Activated CD8-positive, alpha-beta T cell treated with anti-CD3 and anti-CD28 coated beads, Interleukin-2, amount 10 ng/mL, durations not matched to agents 7 days and 5 days (primary cell): Measurements from ENCODE around the gene TNFRSF9. TPM values are rescaled to one million over a fixed set of nuclear protein-coding genes. Genes with fewer than 3 reads are reported as not detected.
A peak's percentile ranks its signal among the peaks of the same experiment; 100 is the strongest.

Source experiments
- ATAC-seq: fragments of 150-1000 bp; cut with Tn5 transposase; one replicate; pipeline ENCODE4 v1.10.0; 2021; ENCODE audit warnings: moderate library complexity
- CTCF ChIA-PET: fragments of 350-600 bp; sonication (Branson Sonifier 250); formaldehyde crosslinking; loops from one replicate; lab custom pipeline; 2021; ENCODE audit warnings: antibody characterized with exemption; lab: Charles Lee
- POLR2A ChIA-PET: fragments of 350-600 bp; sonication (Branson Sonifier 250); formaldehyde crosslinking; loops from one replicate; lab custom pipeline; 2021; ENCODE audit warnings: antibody characterized with exemption; lab: Charles Lee
- DNase-seq: peaks from one replicate; pipeline ENCODE4 v3.0.0-alpha.2; 2020
- H3K27ac Mint-ChIP-seq: one replicate; pipeline ENCODE4 v1.8.0; 2021; ENCODE audit warnings: mild to moderate bottlenecking, mixed read lengths
- H3K27me3 Mint-ChIP-seq: one replicate; pipeline ENCODE4 v1.8.0; 2021; ENCODE audit warnings: low read depth, mixed read lengths
- H3K36me3 Mint-ChIP-seq: one replicate; pipeline ENCODE4 v1.8.0; 2021; ENCODE audit warnings: low read depth, mixed read lengths
- H3K4me1 Mint-ChIP-seq: one replicate; pipeline ENCODE4 v1.8.0; 2021; ENCODE audit warnings: low read depth, mixed read lengths
- H3K4me3 Mint-ChIP-seq: one replicate; pipeline ENCODE4 v1.8.0; 2021; ENCODE audit warnings: mild to moderate bottlenecking, mixed read lengths
- H3K9me3 Mint-ChIP-seq: one replicate; pipeline ENCODE4 v1.8.0; 2022; ENCODE audit warnings: mixed read lengths; ENCODE audit not compliant: insufficient read depth
- total RNA-seq, 2 experiments: library from RNA; stranded (reverse); gene quantifications; one replicate each; pipeline ENCODE4 v1.2.3, GENCODE V29; 2021

TNFRSF9 gene
- total RNA-seq = 1 to 10 TPM in 1 of 2 experiments, under 1 TPM in 1; 0.94 to 1.3 TPM

- no peaks in the 10 kb centered on the region for H3K9me3 Mint-ChIP-seq
- no peaks in the 10 kb centered on the region for H3K36me3 Mint-ChIP-seq
- CTCF ChIA-PET = interaction anchor here (0.8 to 3.5 kb wide), 11 partner anchors 8 to 272 kb away, joined by 3 to 18 read pairs (median 4); partner anchors contain the start of gene PARK7
- H3K4me3 Mint-ChIP-seq = peak within 1 kb of the TSS; percentile 42
- POLR2A ChIA-PET = interaction anchor here (0.6 to 2.2 kb wide), 7 partner anchors 8 to 403 kb away, joined by 3 to 13 read pairs (median 5); partner anchors contain the start of gene PARK7
- peak within 1 kb of the TSS; percentile 3 for H3K27ac Mint-ChIP-seq
- peaks cover 8% of the 10 kb centered on the region for H3K27me3 Mint-ChIP-seq
- H3K4me1 Mint-ChIP-seq = peaks cover 50% of the 10 kb centered on the region
- DNase-seq (peak; percentile 62), ATAC-seq (peak; percentile 72)
Measured at GRCh38 chr1:7940745-7941436, at the start of gene TNFRSF9. Gene TNFRSF9, minus strand, starts transcription at chr1:7940839. Its CDS starts 845 bp downstream, at chr1:7939994.

DNA sequence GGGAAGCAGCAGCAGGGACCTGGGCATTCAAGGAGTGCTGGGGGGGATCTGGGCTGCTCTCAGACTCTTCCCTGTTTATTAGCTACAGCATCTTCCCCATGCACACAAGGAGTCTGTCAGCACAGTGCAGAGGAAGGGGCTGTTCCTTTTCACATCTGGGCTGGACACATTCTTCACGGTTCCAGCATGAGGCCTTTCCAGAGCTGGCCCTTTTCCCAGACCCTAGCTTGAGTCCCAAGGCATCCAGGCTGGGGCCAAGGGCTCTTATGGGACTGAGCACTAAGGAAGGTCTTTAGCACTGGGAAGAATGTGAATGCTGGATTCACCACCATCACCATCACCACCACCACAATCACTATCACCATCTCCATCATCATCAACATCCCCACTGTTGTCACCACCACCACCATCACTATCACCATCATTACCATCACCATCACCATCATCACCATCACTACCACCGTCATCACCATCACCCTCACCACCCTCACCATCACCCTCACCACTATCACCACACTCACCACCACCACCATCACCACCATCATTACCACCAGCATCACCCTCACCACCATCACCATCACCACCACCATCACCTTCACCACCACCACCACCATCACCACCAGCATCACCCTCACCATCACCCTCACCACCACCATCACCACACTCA lies 49.3 kb upstream of the TNFRSF9 start:
- peak overlapping the region; percentile 31 for H3K27ac Mint-ChIP-seq
- POLR2A ChIA-PET = no interaction called here

DNA sequence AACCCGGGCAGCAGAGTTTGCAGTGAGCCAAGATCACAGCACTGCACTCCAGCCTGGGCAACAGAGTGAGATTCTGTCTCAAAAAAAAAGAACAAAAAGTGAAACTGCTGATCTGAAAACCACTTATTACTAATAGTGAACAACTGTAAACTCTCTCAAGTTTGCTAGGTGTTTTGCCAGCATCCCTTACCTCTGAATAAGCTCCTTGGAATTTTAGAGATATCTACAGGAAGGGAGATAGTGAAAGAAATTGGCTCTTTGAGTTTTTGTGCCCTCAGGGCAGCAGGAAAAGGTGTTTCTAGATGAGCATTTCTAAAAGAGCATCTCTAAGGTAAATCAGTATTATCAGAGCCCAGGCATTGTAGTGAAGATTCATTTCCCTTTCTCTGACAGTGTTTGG lies 47.9 kb upstream of the TNFRSF9 start:
- no peak for ATAC-seq
- POLR2A ChIA-PET = interaction anchor here (1.2 kb wide), 1 partner anchor 13 kb away, joined by 5 read pairs; no protein-coding TSS in a partner anchor
- no peaks in the 10 kb centered on the region for H3K9me3 Mint-ChIP-seq
- H3K27me3 Mint-ChIP-seq = no peaks in the 10 kb centered on the region
- CTCF ChIA-PET = interaction anchor here (0.8 to 1.1 kb wide), 2 partner anchors 13 to 26 kb away, joined by 3 to 4 read pairs; no protein-coding TSS in a partner anchor
- no peak overlapping the region for H3K27ac Mint-ChIP-seq
- H3K36me3 Mint-ChIP-seq = peaks cover 38% of the 10 kb centered on the region
- DNase-seq = no peak
- no peak overlapping the region for H3K4me3 Mint-ChIP-seq
- H3K4me1 Mint-ChIP-seq = no peaks in the 10 kb centered on the region

More for the DNA sequence above, 49.3 kb upstream of the TNFRSF9 start:
- no peaks in the 10 kb centered on the region for H3K9me3 Mint-ChIP-seq
- no peaks in the 10 kb centered on the region for H3K4me1 Mint-ChIP-seq
- CTCF ChIA-PET = interaction anchor here (1.1 to 2.0 kb wide), 2 partner anchors 14 to 25 kb away, joined by 3 to 9 read pairs; no protein-coding TSS in a partner anchor
- H3K36me3 Mint-ChIP-seq = peaks cover 28% of the 10 kb centered on the region
- no peak for ATAC-seq
- H3K27me3 Mint-ChIP-seq = no peaks in the 10 kb centered on the region
- DNase-seq = no peak
- no peak overlapping the region for H3K4me3 Mint-ChIP-seq

DNA sequence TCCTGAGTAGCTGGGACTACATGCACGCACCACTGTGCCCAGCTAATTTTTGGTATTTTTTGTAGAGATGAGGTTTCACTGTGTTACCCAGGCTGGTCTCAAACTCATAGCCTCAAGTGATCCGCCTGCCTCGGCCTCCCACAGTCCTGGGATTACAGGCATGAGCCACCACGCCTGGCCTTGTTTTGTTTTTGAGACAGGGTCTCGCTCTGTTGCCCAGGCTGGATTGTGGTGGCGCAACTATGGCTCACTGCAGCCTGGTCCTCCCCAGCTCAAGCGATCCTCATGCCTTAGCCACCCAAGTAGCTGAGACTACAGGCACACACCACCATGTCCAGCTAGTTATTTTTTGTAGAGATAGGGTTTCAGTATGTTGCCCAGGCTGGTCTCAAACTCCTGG lies 46.9 kb upstream of the TNFRSF9 start:
- ATAC-seq (no peak), DNase-seq (no peak)
- POLR2A ChIA-PET = no interaction called here
- Mint-ChIP-seq H3K9me3 (no peaks in the 10 kb centered on the region), H3K4me1 (peaks cover under 1% of the 10 kb centered on the region), H3K36me3 (peaks cover 45% of the 10 kb centered on the region), H3K27ac (no peak overlapping the region), H3K4me3 (no peak overlapping the region), H3K27me3 (no peaks in the 10 kb centered on the region)
- CTCF ChIA-PET = no interaction called here

DNA sequence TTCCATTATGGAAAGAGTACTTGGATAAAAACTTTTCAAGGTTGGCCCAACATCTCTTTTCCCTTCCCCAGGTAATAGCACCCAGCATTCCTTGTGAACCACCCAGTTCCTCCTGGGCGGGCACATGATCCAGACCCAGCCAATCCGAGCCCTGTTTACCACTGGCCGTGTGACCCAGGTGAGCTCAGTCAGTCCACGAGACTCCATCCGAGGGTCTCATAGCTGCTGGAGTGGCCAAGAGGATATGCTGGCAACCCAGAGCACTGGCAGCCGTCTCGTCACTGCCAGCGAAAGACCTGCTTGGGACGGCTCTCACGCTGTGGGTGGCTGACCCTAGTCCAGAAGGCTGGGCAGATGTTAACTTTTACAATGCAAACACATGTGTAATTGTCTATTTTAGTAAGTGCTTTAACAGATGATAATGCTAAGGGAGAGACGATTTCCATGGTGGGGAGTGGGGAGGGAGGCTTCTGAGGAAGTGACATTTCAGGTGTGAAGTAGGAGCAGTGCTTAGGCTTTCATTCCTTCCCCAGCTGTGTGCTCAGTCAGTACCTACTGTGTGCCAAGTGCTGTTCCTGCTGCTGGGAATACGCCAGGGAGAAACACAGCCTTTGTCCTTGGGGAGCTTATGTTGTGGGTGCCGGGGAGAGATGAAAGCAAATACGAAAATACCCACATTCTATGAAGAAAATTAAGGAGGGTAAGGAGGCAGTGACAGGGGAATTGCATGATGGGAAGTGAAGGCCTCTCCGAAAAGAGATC lies 45.4 kb upstream of the TNFRSF9 start:
- ATAC-seq (no peak), DNase-seq (no peak)
- Mint-ChIP-seq H3K4me3 (no peak overlapping the region), H3K4me1 (peaks cover 5% of the 10 kb centered on the region), H3K27ac (peak overlapping the region; percentile 6), H3K36me3 (peaks cover 53% of the 10 kb centered on the region), H3K9me3 (no peaks in the 10 kb centered on the region), H3K27me3 (no peaks in the 10 kb centered on the region)
- POLR2A ChIA-PET = no interaction called here
- CTCF ChIA-PET = interaction anchor here (3.9 kb wide), 1 partner anchor 29 kb away, joined by 16 read pairs; no protein-coding TSS in a partner anchor

- H3K27ac Mint-ChIP-seq = no peak overlapping the region
- POLR2A ChIA-PET = no interaction called here
- no peaks in the 10 kb centered on the region for H3K9me3 Mint-ChIP-seq
Measured at GRCh38 chr1:7984811-7985210, 44.2 kb upstream of the TNFRSF9 start.

GRCh38 chr1:7983086-7983778 lies 42.6 kb upstream of the TNFRSF9 start:
- POLR2A ChIA-PET = no interaction called here
- peaks cover 59% of the 10 kb centered on the region for H3K36me3 Mint-ChIP-seq

More at GRCh38 chr1:7984811-7985210, 44.2 kb upstream of the TNFRSF9 start:
- DNase-seq (no peak), ATAC-seq (no peak)
- peaks cover 6% of the 10 kb centered on the region for H3K4me1 Mint-ChIP-seq
- H3K27me3 Mint-ChIP-seq = no peaks in the 10 kb centered on the region
- H3K36me3 Mint-ChIP-seq = peaks cover 53% of the 10 kb centered on the region
- no peak overlapping the region for H3K4me3 Mint-ChIP-seq
- CTCF ChIA-PET = interaction anchor here (2.0 to 3.9 kb wide), 3 partner anchors 9 to 330 kb away, joined by 7 to 16 read pairs (median 9); no protein-coding TSS in a partner anchor

GRCh38 chr1:7980984-7981383 lies 40.3 kb upstream of the TNFRSF9 start:
- Mint-ChIP-seq H3K27me3 (no peaks in the 10 kb centered on the region), H3K9me3 (no peaks in the 10 kb centered on the region), H3K36me3 (peaks cover 64% of the 10 kb centered on the region), H3K4me3 (no peak overlapping the region), H3K4me1 (peaks cover 6% of the 10 kb centered on the region), H3K27ac (peak overlapping the region; percentile 66)
- no peak for ATAC-seq
- CTCF ChIA-PET = interaction anchor here (0.7 to 2.3 kb wide), 5 partner anchors 32 to 868 kb away, joined by 3 to 16 read pairs (median 4); no protein-coding TSS in a partner anchor
- POLR2A ChIA-PET = interaction anchor here (1.1 kb wide), 1 partner anchor 20 kb away, joined by 3 read pairs; the partner anchor contains the start of gene PARK7
- no peak for DNase-seq

More at GRCh38 chr1:7983086-7983778, 42.6 kb upstream of the TNFRSF9 start:
- ATAC-seq (no peak), DNase-seq (no peak)
- Mint-ChIP-seq H3K4me1 (peaks cover 6% of the 10 kb centered on the region), H3K27ac (no peak overlapping the region), H3K9me3 (no peaks in the 10 kb centered on the region), H3K27me3 (no peaks in the 10 kb centered on the region), H3K4me3 (no peak overlapping the region)
- CTCF ChIA-PET = interaction anchor here (0.8 to 3.9 kb wide), 10 partner anchors 8 to 388 kb away, joined by 3 to 16 read pairs (median 6); partner anchors contain the start of gene TNFRSF9

- Mint-ChIP-seq H3K4me3 (no peak overlapping the region), H3K27ac (no peak overlapping the region), H3K36me3 (peaks cover 63% of the 10 kb centered on the region), H3K27me3 (no peaks in the 10 kb centered on the region), H3K9me3 (no peaks in the 10 kb centered on the region), H3K4me1 (peaks cover 6% of the 10 kb centered on the region)
- ATAC-seq (peak; percentile 58), DNase-seq (peak; percentile 48)
- CTCF ChIA-PET = interaction anchor here (0.7 to 3.0 kb wide), 23 partner anchors 8 to 535 kb away, joined by 3 to 16 read pairs (median 4); partner anchors contain the start of gene PARK7
- POLR2A ChIA-PET = interaction anchor here (1.1 to 1.3 kb wide), 2 partner anchors 13 to 14 kb away, joined by 3 to 5 read pairs; partner anchors contain the start of gene PARK7
Measured at GRCh38 chr1:7975212-7975865, 34.7 kb upstream of the TNFRSF9 start.

DNA sequence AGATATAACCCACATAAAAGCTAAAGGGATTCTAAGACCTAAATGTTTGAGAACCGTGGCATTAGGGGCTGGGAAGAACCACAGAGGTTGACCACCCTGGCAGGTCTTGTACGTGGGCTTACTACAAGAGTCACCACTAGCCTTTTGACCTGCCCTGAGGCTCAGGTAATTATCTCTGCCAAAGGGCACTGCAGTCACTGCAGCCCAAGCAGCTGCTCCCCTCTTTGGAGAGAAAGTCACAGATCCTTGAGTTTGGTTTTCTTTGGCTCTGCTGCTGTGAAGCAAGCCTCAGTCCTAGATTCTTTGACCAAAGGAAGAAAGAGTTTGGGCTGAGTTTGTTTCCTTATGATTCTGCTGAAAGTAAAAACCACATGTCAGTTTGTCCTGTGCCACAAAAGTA lies 32.4 kb upstream of the TNFRSF9 start:
- H3K36me3 Mint-ChIP-seq = peaks cover 61% of the 10 kb centered on the region
- no peak overlapping the region for H3K4me3 Mint-ChIP-seq
- no peaks in the 10 kb centered on the region for H3K27me3 Mint-ChIP-seq
- ChIA-PET CTCF (interaction anchor here (1.8 kb wide), 1 partner anchor 42 kb away, joined by 4 read pairs; no protein-coding TSS in a partner anchor), POLR2A (no interaction called here)
- peaks cover 4% of the 10 kb centered on the region for H3K4me1 Mint-ChIP-seq
- no peak overlapping the region for H3K27ac Mint-ChIP-seq
- DNase-seq = no peak
- no peak for ATAC-seq
- no peaks in the 10 kb centered on the region for H3K9me3 Mint-ChIP-seq
